Activated CD8-positive, alpha-beta memory T cell treated with anti-CD3 and anti-CD28 coated beads, Interleukin-2, amount 10 ng/mL, durations not matched to agents 7 days and 5 days (primary cell): ENCODE data around the gene MMP14. TPM values are rescaled to one million over a fixed set of nuclear protein-coding genes. Genes with fewer than 3 reads are reported as not detected.

Experiments
- ATAC-seq: fragments of 150-1000 bp; cut with Tn5 transposase; one replicate; pipeline ENCODE4 v1.10.0; 2021; ENCODE audit warnings: moderate library complexity
- CTCF ChIA-PET: fragments of 350-600 bp; sonication (Branson Sonifier 250); formaldehyde crosslinking; loops from one replicate; lab custom pipeline; 2021; ENCODE audit warnings: antibody characterized with exemption; lab: Charles Lee
- DNase-seq: peaks from one replicate; pipeline ENCODE4 v3.0.0-alpha.2; 2020
- H3K27ac Mint-ChIP-seq: one replicate; pipeline ENCODE4 v1.8.0; 2021; ENCODE audit warnings: mild to moderate bottlenecking, mixed read lengths
- H3K27me3 Mint-ChIP-seq: one replicate; pipeline ENCODE4 v1.8.0; 2021; ENCODE audit warnings: mixed read lengths
- H3K36me3 Mint-ChIP-seq: one replicate; pipeline ENCODE4 v1.8.0; 2021; ENCODE audit warnings: mild to moderate bottlenecking, mixed read lengths
- H3K4me1 Mint-ChIP-seq: one replicate; pipeline ENCODE4 v1.8.0; 2021; ENCODE audit warnings: mixed read lengths
- H3K4me3 Mint-ChIP-seq: one replicate; pipeline ENCODE4 v1.8.0; 2021; ENCODE audit warnings: mild to moderate bottlenecking, moderate library complexity, mixed read lengths
- H3K9me3 Mint-ChIP-seq: one replicate; pipeline ENCODE4 v1.8.0; 2022; ENCODE audit warnings: low read depth, mixed read lengths
- total RNA-seq, 2 experiments: library from RNA; stranded (reverse); gene quantifications; one replicate each; pipeline ENCODE4 v1.2.3, GENCODE V29; 2021

MMP14 gene
- total RNA-seq, 2 experiments from 2014 or later: 1.3 to 2.5 TPM

DNA sequence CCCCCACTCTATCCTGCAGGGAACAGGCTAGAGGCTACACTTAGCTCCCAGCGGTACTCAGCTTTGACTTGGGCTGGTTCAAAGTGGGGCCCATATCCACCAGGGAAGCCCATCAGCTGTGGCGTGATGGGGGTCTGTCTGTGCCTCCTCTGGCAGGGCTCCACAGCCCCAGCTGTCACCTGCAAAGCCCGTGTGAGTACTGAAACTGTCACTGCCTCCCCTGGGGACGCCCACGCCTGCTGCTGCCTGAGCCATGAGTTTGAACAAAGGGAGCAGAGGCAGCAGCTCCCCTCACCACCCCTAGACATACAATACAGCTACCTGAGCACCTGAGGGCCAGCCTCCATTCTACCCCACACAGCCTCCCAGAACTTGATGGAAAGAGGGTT is 51.6 kb downstream of the MMP14 start:
- Mint-ChIP-seq H3K36me3 (peaks cover 1% of the 10 kb centered on the region), H3K4me1 (peaks cover 36% of the 10 kb centered on the region), H3K4me3 (peak overlapping the region; percentile 77), H3K9me3 (no peaks in the 10 kb centered on the region), H3K27me3 (peaks cover 30% of the 10 kb centered on the region), H3K27ac (peak overlapping the region; percentile 80)
- no peak for ATAC-seq
- DNase-seq: no peak
- CTCF ChIA-PET: interaction anchor here (0.9 to 11.1 kb wide), 9 partner anchors 10 to 316 kb away, joined by 3 to 126 read pairs (median 5); partner anchors contain the start of genes LRP10 and PRMT5

- Mint-ChIP-seq H3K4me3 (no peak overlapping the region), H3K4me1 (peaks cover 33% of the 10 kb centered on the region), H3K9me3 (no peaks in the 10 kb centered on the region), H3K27me3 (peaks cover 27% of the 10 kb centered on the region), H3K27ac (no peak overlapping the region), H3K36me3 (peaks cover 1% of the 10 kb centered on the region)
- ATAC-seq (no peak), DNase-seq (no peak)
- CTCF ChIA-PET: interaction anchor here (0.6 to 11.1 kb wide), 11 partner anchors 10 to 408 kb away, joined by 3 to 126 read pairs (median 4); partner anchors contain the start of gene LRP10
Measured at GRCh38 chr14:22888662-22889061, 52.3 kb downstream of the MMP14 start.

GRCh38 chr14:22890416-22890815 is 54.0 kb downstream of the MMP14 start:
- Mint-ChIP-seq H3K4me1 (peaks cover 33% of the 10 kb centered on the region), H3K27me3 (peaks cover 11% of the 10 kb centered on the region), H3K9me3 (no peaks in the 10 kb centered on the region), H3K36me3 (peaks cover 1% of the 10 kb centered on the region), H3K27ac (no peak overlapping the region), H3K4me3 (no peak overlapping the region)
- CTCF ChIA-PET: interaction anchor here (0.8 to 11.1 kb wide), 7 partner anchors 9 to 104 kb away, joined by 3 to 126 read pairs (median 4); partner anchors contain the start of gene LRP10
- ATAC-seq: no peak
- DNase-seq: no peak

GRCh38 chr14:22892488-22892887 is 56.1 kb downstream of the MMP14 start:
- no peak for ATAC-seq
- no peaks in the 10 kb centered on the region for H3K27me3 Mint-ChIP-seq
- peaks cover 1% of the 10 kb centered on the region for H3K36me3 Mint-ChIP-seq
- no peak for DNase-seq
- peaks cover 20% of the 10 kb centered on the region for H3K4me1 Mint-ChIP-seq
- no peak overlapping the region for H3K27ac Mint-ChIP-seq
- CTCF ChIA-PET: interaction anchor here (0.7 to 1.3 kb wide), 4 partner anchors 9 to 337 kb away, joined by 3 to 5 read pairs (median 4); no protein-coding TSS in a partner anchor
- no peaks in the 10 kb centered on the region for H3K9me3 Mint-ChIP-seq
- no peak overlapping the region for H3K4me3 Mint-ChIP-seq

GRCh38 chr14:22893706-22894105 is 57.3 kb downstream of the MMP14 start:
- DNase-seq (no peak), ATAC-seq (no peak)
- Mint-ChIP-seq H3K4me1 (peaks cover 16% of the 10 kb centered on the region), H3K36me3 (peaks cover 9% of the 10 kb centered on the region), H3K27ac (no peak overlapping the region), H3K4me3 (no peak overlapping the region), H3K9me3 (no peaks in the 10 kb centered on the region), H3K27me3 (no peaks in the 10 kb centered on the region)
- CTCF ChIA-PET: interaction anchor here (1.1 to 1.3 kb wide), 2 partner anchors 21 to 338 kb away, joined by 3 to 6 read pairs; partner anchors contain the start of gene LRP10

GRCh38 chr14:22895402-22895801 is 59.0 kb downstream of the MMP14 start:
- Mint-ChIP-seq H3K27me3 (no peaks in the 10 kb centered on the region), H3K27ac (no peak overlapping the region)

GRCh38 chr14:22896356-22896755 is 60.0 kb downstream of the MMP14 start:
- no peak overlapping the region for H3K27ac Mint-ChIP-seq
- H3K27me3 Mint-ChIP-seq: no peaks in the 10 kb centered on the region
- H3K4me3 Mint-ChIP-seq: no peak overlapping the region
- ATAC-seq (no peak), DNase-seq (no peak)
- H3K9me3 Mint-ChIP-seq: no peaks in the 10 kb centered on the region
- CTCF ChIA-PET: interaction anchor here (0.7 to 2.4 kb wide), 7 partner anchors 11 to 1278 kb away, joined by 3 to 9 read pairs (median 7); no protein-coding TSS in a partner anchor
- peaks cover 17% of the 10 kb centered on the region for H3K36me3 Mint-ChIP-seq
- peaks cover 17% of the 10 kb centered on the region for H3K4me1 Mint-ChIP-seq

More at GRCh38 chr14:22895402-22895801, 59.0 kb downstream of the MMP14 start:
- H3K4me1 Mint-ChIP-seq: peaks cover 10% of the 10 kb centered on the region
- H3K36me3 Mint-ChIP-seq: peaks cover 10% of the 10 kb centered on the region
- ATAC-seq: no peak
- H3K4me3 Mint-ChIP-seq: no peak overlapping the region
- no peaks in the 10 kb centered on the region for H3K9me3 Mint-ChIP-seq
- no peak for DNase-seq
- CTCF ChIA-PET: interaction anchor here (1.4 to 2.4 kb wide), 5 partner anchors 10 to 76 kb away, joined by 4 to 9 read pairs (median 7); no protein-coding TSS in a partner anchor

DNA sequence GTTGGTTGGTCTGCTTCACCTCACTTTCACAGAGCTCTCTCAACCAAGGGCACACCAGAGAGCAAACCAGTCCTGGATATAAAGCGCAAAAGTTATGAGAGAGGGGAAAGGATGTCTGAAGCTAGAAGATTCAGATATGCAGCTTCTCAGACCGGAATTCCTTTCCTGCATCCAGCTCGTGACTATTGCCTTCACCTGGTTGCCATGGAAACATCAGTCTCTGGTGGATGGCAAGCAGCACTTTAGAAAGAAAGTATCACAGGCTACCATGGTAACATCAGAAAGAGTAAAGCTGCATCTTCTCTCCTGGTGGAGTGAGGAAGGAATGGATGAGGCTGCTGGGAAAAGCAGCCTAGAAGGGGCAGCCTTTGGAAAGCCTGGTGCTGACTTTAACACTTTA is 60.4 kb downstream of the MMP14 start:
- Mint-ChIP-seq H3K4me1 (peaks cover 18% of the 10 kb centered on the region), H3K9me3 (no peaks in the 10 kb centered on the region), H3K4me3 (no peak overlapping the region), H3K27me3 (no peaks in the 10 kb centered on the region), H3K27ac (no peak overlapping the region), H3K36me3 (peaks cover 20% of the 10 kb centered on the region)
- no peak for ATAC-seq
- CTCF ChIA-PET: interaction anchor here (1.1 to 2.4 kb wide), 6 partner anchors 11 to 1279 kb away, joined by 4 to 9 read pairs (median 7); no protein-coding TSS in a partner anchor
- DNase-seq: no peak

DNA sequence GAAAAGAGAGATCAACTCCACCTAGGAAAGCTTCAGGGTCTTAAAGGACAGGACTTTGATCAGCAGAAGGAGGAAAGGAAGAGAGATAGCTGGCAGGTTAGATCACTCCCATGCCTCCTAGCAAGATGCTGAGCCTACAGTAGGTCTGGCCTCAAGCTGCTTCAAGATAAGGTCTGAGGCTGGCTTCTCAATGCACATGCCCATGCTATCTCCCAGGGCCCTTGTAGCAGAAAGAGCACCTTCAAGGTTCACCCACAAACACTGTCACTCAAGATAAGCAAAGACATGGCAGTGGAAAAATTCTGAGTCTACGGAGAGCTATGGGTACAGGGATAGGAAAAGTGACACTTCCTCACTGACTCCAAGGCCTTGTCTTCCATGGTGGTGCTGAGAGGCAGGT is 61.0 kb downstream of the MMP14 start:
- peaks cover 18% of the 10 kb centered on the region for H3K4me1 Mint-ChIP-seq
- no peak overlapping the region for H3K27ac Mint-ChIP-seq
- no peak overlapping the region for H3K4me3 Mint-ChIP-seq
- no peaks in the 10 kb centered on the region for H3K9me3 Mint-ChIP-seq
- H3K27me3 Mint-ChIP-seq: no peaks in the 10 kb centered on the region
- DNase-seq (no peak), ATAC-seq (no peak)
- CTCF ChIA-PET: interaction anchor here (0.7 to 2.4 kb wide), 3 partner anchors 12 to 1279 kb away, joined by 4 to 9 read pairs (median 4); no protein-coding TSS in a partner anchor
- peaks cover 23% of the 10 kb centered on the region for H3K36me3 Mint-ChIP-seq

Other genes with a start within 250 kb of the MMP14 start
- gene DAD1, start 247.4 kb upstream of the MMP14 start, total RNA-seq: 100 to 1,000 TPM; 115 to 185 TPM
- gene ABHD4, start 238.3 kb upstream of the MMP14 start, total RNA-seq: 10 to 100 TPM; 11.8 to 13.8 TPM
- gene OR6J1, start 192.2 kb upstream of the MMP14 start, total RNA-seq: not detected
- 100 to 1,000 TPM; 106 to 133 TPM for gene OXA1L, start 69.9 kb upstream of the MMP14 start, total RNA-seq
- gene SLC7A7, start 21.1 kb upstream of the MMP14 start, total RNA-seq: under 1 TPM; 0.16 to 0.58 TPM
- gene MRPL52, start 6.7 kb upstream of the MMP14 start, total RNA-seq: 100 to 1,000 TPM; 107 to 147 TPM
- gene LRP10, start 35.2 kb downstream of the MMP14 start, total RNA-seq: 10 to 100 TPM; 59.0 to 60.1 TPM
- under 1 TPM; 0.26 to 0.93 TPM for gene REM2, start 46.6 kb downstream of the MMP14 start, total RNA-seq
- 10 to 100 TPM; 82.9 to 96.7 TPM for gene RBM23, start 82.6 kb downstream of the MMP14 start, total RNA-seq
- 10 to 100 TPM; 49.2 to 84.0 TPM for gene PRMT5, start 92.8 kb downstream of the MMP14 start, total RNA-seq
- gene HAUS4, start 120.5 kb downstream of the MMP14 start, total RNA-seq: 10 to 100 TPM; 57.0 to 77.9 TPM
- 1 to 10 TPM in 1 of 2 experiments, under 1 TPM in 1; 0.41 to 1.2 TPM for gene AJUBA, start 146.0 kb downstream of the MMP14 start, total RNA-seq
- gene C14orf93, start 173.6 kb downstream of the MMP14 start, total RNA-seq: 10 to 100 TPM in 1 of 2 experiments, 1 to 10 TPM in 1; 9.0 to 12.6 TPM
- 10 to 100 TPM; 66.7 to 95.3 TPM for gene PSMB5, start 198.3 kb downstream of the MMP14 start, total RNA-seq
- gene PSMB11, start 205.6 kb downstream of the MMP14 start, total RNA-seq: not detected
- 1 to 10 TPM; 2.4 to 2.5 TPM for gene CDH24, start 220.9 kb downstream of the MMP14 start, total RNA-seq